HG03521 (cell line): ENCODE measurements around the gene EIF5A.
A peak's percentile ranks its signal among the peaks of the same experiment; 100 is the strongest.
"Not testable (repeated sequence)": the region's sequence is repeated elsewhere in the genome, so short reads cannot be mapped to it uniquely, and the experiment has no call there.

Source experiments
- ATAC-seq: cut with Tn5 transposase; IDR thresholded peaks from one replicate; pipeline ENCODE4 v1.9.1; 2021; ENCODE audit warnings: mild to moderate bottlenecking, moderate library complexity; ENCODE audit not compliant: unreplicated experiment

EIF5A gene

DNA sequence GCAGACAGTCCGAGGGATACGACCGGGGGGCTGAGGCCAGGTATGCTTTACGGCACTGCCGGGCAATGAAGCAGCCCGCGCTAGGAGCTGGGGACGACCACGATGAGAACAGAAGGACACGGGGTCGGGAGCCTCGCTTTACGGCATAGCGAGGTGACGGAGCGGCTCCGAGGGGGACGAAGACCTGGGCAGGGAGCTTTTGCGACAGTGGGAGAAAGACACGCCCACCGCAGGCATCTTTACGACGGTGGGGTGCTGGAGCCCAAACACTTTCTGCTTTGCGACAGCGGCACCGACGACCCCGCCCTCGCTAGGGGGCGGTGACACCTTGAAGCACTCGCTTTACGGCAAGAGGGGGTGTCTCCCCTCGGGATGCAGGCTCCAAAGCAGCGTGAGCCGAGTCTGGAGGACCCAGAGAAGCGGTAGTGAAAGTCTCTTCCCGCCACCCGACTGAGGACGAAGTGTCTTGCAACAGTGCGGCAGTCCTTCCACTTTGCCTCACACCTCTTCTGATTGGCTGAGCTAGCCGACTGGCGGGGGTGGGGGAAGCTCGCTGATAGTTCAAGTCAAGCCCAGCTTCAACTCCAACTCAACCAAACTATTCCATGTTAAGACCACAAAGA lies 22.1 kb downstream of the EIF5A start:
- peak; percentile 68 for ATAC-seq

GRCh38 chr17:7329997-7330637 lies 22.7 kb downstream of the EIF5A start:
- ATAC-seq = peak; percentile 33

- no peak for ATAC-seq
Observed at GRCh38 chr17:7330638-7331015, 23.2 kb downstream of the EIF5A start.

- ATAC-seq = no peak
Observed at GRCh38 chr17:7332111-7332510, 24.7 kb downstream of the EIF5A start.

DNA sequence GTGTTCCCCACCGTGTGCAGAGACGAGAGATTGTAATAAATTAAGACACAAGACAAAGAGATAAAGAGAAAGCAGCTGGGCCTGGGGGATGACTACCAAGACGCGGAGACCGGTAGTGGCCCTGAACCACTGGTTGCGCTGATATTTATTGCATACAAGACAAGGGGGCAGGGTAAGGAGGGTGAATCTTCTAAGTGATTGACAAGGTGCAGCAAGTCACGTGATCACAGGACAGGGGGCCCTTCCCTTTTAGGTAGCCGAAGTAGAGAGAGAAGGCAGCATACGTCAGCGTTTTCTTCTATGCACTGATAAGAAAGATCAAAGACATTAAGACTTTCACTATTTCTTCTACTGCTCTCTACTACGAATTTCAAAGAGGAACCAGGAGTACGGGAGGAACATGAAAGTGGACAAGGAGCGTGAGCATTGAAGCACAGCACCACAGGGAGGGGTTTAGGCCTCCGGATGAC lies 25.2 kb downstream of the EIF5A start:
- not testable (repeated sequence) for ATAC-seq

- ATAC-seq = no peak
Observed at GRCh38 chr17:7334938-7335538, 27.6 kb downstream of the EIF5A start.

DNA sequence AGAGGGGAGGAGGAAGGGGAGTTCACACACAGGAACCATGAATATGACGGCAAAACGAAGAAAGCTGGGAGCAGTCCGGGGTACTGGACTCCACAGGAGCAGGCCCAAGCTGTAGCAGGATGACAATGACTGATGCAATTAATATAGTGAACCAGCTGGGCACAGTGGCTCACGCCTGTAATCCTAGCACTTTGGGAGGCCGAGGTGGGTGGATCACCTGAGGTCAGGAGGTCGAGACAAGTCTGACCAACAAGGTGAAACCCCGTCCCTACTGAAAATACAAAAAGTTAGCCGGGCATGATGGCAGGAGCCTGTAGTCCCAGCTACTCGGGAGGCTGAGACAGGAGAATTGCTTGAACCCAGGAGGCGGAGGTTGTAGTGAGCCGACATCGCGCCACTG lies 28.3 kb downstream of the EIF5A start:
- ATAC-seq = not testable (repeated sequence)

DNA sequence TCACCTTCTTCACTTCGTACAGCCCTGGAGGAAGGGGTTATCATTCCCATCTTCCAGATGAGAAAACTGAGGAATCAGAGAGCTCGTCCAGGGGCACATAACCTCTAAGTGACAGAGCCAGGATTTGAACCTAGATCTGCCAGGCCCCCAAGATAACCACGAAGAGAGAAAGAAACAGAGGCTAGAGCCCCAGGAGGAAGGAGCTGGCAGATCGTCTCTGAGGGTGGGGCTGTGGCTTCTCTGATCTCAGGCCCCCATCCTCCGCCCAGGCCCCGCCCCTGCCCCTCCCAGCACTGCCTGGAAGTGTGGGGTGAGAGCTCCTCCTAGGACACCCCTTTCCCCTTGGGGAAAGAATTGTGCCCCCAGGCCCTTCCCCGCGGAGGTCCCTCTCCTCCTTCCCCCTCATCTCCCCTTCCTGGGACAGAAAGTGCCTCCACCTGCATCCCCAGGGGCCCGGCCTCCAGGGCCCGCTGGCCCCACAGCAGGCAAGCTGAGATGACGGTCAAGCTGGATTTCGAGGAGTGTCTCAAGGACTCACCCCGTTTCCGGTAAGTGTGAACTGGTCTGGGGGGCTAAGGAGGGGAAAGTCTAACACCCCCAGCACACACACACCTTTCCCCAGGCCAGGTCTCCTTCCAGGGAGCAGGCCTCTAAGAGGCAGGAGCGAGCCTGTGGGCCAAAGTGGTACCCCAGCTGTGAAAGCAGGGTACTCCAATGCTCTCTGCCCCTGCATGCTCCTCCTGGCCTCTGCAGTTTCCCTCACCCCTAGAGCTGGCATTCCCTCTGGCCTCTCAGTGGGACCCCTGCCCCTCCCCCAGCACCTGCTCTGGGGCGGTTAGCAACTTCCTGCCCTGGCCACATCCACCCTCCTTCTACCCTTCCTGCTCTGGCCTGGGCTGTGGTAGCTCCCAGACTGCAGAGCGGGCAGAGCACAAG lies 29.1 kb downstream of the EIF5A start, which contains the start of gene ACAP1:
Gene ACAP1 (plus strand): TSS at position 290 of the 936 bp plus-strand sequence. CDS start 206 bp downstream, at position 496.
- ATAC-seq = peak; percentile 56

DNA sequence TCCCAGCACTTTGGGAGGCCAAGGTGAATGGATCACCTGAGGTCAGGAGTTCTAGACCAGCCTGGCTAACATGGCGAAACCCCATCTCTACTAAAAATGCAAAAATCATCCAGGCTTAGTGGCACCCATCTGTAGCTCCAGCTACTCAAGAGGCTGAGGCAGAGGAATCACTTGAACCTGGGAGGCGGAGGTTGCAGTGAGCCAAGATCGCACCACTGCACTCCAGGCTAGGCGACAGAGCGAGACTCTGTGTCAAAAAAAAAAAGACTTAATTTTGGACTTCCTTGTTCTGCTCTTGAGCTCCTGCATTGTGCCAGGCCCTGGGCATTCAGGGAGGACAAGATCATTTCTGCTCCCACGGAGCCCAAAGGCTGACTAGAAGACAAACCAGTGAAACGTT lies 30.2 kb downstream of the EIF5A start:
- ATAC-seq = not testable (repeated sequence)

GRCh38 chr17:7340179-7340578 lies 32.8 kb downstream of the EIF5A start:
- ATAC-seq = no peak

DNA sequence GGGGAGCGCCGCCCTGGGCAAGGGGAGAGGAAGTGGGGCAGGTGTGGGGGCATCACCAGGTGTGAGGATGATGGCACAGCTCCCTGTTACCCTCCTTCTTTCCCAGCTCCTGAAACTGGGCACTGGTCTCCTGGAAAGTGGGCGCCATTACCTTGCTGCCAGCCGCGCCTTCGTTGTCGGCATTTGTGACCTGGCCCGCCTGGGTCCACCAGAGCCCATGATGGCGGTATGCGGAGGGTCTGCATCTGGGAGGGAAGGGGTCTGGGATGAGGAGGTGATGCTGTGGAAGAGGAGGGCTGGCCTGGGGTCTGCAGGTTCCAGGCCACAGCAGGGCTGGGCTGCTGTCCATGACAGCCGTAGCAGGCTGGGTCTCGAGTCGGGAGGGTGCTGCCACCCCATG lies 34.4 kb downstream of the EIF5A start:
- no peak for ATAC-seq

DNA sequence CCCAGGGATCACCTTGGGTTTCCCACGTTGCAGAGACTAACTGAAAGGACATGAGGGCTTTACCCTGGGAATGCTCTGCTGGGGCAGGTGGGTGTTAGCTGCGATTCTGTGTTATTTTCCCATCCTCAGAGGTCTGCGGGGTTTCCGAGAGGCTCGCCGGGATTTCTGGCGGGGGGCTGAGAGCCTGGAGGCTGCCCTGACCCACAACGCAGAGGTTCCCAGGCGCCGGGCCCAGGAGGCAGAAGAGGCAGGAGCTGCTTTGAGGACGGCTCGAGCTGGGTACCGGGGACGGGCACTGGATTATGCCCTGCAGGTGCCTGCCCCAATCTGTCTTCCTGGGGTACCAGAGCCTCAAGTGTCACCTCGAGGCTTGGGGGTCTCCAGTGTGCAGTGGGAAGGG lies 35.8 kb downstream of the EIF5A start:
- ATAC-seq = no peak

DNA sequence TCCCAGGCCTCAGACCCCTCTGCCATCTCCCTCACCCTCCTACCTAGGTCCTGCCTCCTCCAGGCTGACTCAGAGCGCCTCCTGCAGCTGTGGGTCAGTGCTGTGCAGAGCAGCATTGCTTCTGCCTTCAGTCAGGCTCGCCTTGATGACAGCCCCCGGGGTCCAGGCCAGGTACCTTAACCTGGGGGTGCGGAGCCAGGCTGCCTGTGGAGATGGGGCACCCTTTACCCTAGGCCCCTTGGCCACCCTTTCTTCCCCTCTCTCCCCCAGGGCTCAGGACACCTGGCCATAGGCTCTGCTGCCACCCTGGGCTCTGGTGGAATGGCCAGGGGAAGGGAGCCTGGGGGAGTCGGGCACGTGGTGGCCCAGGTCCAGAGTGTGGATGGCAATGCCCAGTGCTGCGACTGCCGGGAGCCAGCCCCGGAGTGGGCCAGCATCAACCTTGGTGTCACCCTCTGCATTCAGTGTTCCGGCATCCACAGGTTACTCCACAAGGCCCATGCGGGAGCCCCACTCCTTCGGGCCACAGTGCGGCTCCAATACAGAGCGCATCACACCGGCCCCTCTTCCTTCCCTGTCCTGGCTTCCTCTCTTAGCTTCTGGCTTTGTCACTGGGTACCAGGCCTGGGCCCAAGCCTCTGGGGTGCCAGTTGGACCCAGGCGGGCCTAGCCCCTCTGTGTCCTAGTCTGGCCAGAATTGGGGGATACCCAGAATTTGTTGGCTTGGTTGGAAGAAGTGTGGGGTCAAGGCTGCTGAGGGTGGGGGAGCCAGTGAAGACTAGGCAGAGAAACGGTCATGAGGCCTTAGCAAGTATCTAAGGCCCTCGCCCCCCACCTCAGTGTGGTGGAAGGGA lies 39.6 kb downstream of the EIF5A start:
- no peak for ATAC-seq

DNA sequence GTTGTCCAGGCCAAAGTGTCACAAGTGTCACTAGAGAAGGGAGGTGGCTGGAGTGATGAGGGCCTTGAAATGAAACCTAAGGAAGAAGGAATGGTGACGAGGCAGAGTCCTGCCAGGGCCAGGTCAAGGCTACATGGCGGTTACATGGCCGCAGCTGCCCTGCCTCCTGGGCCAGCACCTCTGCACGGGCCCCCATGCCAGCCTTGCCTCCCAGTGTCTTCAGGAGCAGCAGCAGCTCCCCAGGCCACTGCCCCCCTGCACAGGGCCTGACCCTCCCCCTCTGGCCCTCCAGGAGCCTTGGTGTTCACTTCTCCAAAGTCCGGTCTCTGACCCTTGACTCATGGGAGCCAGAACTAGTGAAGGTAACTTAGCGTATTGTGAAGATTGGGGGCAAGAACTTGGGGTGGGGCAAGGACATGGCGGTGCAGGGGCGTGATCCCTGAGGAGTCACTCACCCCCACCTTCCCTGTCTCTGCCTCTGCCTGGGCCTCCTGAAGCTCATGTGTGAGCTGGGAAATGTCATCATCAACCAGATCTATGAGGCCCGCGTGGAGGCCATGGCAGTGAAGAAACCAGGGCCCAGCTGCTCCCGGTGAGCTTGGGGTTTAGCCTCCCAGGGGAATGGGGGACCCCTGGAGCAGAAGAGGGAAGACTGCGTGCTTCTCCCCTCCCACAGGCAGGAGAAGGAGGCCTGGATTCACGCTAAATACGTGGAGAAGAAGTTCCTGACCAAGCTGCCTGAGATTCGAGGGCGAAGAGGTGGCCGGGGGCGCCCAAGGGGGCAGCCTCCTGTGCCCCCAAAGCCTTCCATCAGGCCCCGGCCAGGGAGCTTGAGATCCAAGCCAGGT lies 40.4 kb downstream of the EIF5A start:
- no peak for ATAC-seq

- no peak for ATAC-seq
Observed at GRCh38 chr17:7348478-7349242, 41.2 kb downstream of the EIF5A start.

DNA sequence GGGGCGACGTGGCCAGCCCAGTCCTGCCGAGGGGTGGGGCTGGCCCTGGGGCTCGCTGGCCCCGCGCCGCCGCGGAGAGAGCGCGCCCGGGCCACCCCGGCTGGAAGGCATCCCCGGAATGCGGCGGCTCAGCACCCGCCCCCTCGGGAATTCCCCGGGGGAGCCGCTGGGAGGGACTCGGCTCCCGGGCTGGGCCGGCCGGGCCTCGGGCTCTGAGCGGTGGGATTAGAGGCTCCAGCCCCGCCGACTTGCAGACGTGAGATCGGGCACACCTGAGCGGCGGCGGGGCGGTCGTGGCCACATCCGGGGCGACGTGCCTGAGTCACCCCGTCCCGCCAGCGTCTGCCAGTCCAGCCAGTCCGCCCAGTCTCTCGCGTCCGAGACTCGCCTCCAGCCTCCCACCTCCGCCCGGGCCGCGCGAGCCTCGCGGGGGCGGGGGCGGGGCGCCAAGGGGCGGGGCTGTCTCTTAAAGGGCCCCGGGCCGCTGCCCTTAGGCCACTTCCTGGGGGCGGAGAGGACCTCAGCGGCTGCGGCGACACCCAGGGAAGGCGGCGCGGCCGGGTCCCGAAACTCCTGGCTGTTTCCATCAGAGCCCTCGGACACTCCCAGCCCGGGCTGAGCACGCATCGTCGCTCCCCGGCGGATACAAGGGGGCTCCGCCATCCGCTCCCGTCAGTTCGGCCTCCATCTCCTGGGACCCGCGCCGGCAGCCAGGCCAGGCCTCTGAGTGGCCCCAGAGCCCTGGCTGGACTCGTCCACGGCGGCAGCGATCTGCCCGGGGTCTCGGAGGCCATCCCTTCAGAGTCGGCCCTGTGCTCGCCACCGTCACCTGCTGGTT lies 44.5 kb downstream of the EIF5A start, which contains the start of gene KCTD11:
Gene KCTD11 (plus strand): TSS at position 498 of the 838 bp plus-strand sequence.
- ATAC-seq = peak; percentile 66

- no peak for ATAC-seq
Observed at GRCh38 chr17:7352503-7352889, 45.1 kb downstream of the EIF5A start.
